Measurements from ENCODE around the gene SZT2.
"Not testable (repeated sequence)": the region's sequence is repeated elsewhere in the genome, so short reads cannot be mapped to it uniquely, and the experiment has no call there.

Gene SZT2

DNA sequence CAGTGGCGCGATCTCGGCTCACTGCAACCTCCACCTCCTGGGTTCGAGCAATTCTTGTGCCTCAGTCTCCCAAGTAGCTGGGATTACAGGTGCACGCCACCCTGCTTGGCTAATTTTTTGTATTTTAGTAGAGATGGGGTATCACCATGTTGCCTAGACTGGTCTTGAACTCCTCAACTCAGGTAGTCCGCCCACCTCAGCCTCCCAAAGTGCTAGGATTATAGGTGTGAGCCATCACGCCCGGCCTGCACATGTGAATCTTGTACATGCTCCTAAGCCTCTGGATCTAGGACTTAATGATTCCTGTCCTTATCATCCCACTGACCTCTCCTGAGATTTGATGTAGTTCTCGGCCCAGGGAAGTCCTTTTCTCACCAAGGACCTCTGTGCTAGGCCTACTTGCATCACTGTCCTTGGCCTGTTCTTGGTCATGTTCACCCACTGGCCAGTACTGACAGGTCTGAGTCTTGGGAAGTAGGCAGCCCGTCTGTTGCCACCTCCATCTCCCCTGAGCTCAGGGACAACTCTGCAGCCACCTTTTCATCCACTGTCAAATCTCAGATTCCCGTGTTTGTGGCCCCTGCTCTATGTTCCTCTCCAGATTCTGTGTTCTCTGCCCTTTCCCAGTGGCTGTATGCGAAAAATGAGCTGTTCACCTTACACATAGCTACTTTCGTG, 54.6 kb downstream of the SZT2 start:
- no peak for DNase-seq

DNA sequence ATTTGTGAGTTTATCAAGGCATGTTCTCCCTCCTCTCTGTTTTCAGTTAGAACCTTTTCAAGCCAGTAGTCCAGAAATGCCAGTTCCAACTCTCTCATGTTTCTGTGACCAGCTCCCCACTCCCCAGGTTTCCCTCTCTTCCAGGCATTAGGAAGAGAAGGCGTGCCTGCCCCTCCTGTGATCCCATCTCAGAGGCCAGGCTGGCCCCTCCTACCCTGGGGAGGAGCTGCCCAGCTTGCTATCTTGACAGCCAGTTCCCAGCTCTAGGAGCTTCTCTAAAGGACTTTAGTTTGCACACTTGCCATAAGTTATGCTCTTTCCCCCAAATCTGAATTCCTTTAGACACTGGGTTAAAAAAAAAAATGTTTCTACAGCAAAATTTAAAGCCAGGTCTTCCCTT, 55.1 kb downstream of the SZT2 start:
- no peak for DNase-seq

DNA sequence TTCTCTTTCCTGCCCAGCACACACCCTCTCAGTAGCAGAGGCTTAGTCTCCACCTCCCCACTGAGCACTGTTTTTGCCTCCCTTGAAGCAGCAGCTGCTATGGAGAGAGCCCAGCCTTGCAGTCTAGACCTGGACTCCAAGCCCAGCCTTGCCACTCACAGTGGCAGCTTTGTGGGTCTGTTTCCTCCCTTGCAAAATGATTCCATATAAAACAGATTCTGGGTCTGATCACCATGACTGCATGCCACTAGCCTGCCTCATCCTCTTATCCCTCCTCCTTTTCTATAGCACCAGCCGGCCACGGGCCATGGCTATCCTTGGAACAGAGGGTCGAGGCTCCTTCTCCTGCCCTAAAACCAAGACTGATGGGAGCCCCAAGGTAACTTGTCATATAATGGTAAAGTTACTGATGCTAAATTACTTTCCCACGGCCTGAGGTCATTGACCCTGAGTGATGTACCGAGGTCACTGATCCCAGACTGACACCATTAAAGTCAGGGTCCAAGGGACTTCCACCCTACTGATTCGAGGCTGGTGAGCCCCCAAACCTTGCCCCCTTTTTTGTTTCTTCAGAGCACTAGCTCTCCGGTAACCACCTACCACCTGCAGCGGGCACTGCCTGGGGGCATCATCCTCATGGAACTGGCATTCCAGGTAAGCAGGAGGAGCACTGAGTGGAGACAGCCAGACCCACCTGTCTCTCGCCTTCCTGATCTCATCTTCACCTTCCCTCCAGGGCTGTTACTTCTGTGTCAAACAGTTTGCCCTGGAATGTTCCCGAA, 56.1 kb downstream of the SZT2 start:
- DNase-seq: no peak

DNA sequence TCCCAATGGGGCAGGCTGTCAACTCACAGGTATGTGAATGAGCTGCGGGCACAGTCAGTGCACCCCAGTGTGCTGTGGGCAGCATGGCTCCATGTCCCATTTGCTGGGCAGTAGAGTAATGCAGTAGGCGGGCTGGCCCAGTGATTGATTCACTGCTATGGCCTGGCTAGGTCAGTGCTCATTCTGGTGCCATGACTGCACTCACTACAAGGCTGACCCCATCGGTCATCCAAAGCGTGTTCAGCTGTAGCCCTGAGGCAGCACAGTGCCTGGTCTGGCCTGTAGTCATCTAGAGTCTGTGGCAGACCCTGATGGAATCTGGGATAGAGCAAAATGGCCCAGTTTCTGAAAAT, 56.7 kb downstream of the SZT2 start:
- DNase-seq: no peak

DNA sequence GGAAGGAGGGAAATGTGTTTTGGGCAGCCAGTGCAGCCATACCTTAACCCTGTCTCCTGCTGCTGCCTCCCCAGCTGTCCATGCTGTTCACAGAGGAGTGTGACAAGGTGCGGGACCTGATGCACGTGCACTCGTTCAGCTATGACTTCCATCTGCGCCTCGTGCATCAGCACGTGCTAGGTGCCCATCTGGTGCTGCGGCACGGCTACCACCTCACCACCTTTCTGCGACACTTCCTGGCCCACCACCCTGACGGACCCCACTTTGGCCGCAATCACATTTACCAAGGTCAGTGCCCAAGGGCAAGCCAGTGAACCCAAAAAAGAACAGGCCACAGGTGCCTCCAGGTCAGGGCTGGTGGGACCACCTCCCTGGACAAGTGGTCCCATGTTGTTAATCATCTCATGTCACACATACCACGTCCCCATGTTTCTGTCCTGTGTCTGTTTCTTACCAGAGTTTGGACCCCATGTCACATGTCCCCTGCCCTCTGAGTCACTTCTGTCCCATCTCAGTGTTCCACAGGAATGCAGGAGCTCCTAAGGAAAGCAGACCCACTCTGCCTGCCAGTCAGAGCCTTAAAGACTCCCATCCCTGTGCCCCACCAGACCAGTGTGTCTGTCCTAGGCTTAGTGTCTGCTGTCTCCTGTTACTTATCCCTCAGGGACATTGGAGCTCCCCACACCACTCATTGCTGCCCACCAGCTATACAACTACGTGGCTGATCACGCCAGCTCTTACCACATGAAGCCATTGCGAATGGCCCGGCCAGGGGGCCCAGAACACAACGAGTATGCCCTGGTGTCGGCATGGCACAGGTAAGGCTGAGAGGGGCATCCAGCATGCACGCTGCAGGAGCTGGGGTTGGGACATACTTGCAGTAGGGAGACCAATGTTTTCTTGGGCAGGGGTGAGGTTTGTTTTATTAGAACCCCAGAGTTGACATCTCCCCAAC, 57.5 kb downstream of the SZT2 start:
- DNase-seq: no peak

DNA sequence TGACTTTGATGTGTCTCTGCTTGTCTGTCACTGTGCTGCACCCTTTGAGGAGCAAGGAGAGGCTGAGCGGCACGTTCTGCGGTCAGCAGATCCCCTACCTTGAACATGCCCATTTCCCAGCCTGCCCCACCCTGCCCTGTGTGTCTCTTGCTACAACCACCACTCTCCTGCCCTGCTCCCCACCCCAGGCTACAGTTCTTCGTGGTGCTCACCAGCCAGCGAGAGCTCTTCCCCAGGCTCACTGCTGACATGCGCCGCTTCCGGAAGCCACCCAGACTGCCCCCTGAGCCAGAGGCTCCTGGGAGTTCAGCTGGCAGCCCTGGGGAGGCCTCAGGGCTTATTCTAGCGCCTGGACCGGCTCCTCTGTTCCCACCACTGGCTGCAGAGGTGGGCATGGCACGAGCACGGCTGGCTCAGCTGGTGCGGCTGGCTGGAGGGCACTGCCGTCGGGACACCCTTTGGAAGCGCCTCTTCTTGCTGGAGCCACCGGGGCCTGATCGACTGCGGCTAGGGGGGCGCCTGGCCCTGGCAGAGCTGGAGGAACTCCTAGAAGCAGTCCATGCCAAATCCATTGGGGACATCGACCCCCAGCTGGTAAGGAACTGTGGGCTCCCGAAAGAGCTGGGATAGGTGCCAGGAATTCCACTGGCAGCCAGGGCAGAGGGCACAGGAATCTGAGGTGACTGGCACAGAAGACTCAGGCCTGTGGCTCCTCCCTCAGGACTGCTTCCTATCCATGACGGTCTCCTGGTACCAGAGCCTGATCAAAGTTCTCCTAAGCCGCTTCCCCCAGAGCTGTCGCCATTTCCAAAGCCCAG, 58.4 kb downstream of the SZT2 start:
- DNase-seq: no peak

DNA sequence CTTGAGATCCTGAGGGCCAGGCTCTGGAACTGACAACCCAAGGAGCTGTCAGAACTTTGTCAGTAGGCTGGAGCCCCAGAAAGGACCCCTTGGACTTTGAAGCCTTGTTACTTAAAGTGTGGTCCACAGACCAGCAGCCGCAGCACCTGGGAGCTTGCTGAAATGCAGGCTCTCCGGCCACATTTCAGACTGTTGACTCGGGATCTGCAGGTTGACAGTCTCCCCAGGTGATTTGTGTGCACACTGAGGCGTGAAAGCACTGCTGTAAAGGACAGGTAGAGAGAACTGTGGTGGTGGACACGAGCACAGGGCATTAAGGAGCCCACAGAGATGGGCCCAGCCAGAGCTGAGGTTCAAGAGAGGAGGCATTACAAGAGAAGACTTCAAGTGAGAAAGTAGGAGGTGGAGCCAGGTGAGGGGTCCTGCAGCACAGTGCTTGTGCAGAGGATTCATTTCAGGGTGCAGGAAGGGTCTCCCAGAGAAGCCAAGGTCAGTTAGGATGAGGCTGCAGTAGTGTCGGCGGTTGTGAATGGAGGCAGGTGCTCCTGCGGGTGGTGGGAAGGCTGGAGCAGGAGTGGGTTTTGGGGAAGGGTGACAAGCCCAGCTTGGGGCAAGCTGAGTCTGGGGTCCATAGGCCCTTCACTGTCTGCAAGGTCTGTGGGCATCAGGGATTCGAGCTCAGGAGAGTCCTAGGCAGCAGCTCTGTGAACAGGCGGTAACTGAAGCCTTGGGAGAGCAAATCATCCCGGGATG, 59.4 kb downstream of the SZT2 start:
- DNase-seq: no peak

DNA sequence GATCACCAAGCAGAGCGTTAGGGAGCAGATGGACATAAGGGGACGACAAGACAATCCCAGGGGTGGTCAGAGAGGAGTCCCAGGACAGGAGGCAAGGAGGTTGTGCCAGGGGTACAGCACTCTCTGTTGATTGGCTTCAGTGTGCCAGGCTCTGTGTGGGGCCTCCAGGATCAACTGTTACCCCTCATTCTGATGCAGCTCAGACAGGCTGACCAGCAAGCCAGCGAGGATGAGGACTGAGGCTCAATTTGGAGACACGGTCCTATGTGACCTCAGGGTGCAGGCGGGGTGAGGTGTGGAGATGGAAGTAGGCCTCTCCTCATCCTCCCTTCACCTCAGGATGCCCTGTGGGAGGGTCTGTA, 60.0 kb downstream of the SZT2 start:
- DNase-seq: no peak

DNA sequence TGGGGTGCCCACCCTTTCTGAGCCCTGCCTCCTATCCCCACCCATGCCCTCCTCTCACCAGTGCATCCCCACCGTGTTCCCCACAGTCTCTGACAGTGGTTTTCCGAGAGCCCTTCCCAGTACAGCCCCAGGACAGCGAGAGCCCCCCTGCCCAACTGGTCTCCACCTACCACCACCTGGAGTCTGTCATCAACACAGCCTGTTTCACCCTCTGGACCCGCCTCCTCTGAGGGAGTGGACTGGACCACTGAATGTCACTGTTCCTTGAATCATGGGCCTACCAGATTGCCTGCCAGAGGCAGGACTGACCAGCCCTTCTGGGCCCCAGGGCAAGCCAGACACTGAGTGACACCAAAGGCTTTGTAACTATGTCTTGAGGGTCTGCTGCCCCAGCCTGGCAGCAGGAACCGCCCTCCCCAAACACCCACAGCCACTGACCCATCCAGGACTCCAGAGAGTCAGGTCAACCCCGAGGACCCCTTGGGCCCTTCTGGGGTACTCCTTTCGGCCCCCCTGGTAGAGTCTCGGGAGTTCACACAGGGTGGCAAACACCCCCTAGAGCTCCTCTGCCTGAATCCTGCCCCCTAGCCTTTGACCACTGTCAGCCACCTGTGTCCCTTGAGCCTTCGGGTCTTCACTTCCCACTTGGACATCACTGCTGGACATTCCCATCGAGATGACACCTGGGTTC, 60.7 kb downstream of the SZT2 start:
- DNase-seq: no peak

DNA sequence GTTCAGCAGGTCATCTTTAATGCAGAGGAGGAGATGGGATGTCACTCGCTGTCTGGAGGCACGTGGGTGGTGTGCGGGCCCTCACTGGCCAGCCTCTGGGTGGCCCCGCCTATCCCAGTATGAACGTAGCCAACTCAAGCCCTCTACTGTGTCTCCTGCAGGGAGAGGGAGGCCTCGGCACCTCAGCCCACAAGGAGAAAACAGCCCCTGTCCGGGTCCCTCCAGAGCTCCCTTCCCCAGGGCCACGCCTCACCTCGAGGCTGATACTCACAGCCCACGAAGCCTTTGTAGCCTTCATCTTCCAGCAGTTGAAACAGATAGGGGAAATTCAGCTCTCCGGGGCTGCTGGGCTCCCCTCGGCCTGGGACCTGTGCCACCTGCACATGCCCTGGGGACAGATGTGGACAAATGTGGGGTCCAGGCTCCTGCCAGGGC, 61.5 kb downstream of the SZT2 start:
- DNase-seq: no peak

DNA sequence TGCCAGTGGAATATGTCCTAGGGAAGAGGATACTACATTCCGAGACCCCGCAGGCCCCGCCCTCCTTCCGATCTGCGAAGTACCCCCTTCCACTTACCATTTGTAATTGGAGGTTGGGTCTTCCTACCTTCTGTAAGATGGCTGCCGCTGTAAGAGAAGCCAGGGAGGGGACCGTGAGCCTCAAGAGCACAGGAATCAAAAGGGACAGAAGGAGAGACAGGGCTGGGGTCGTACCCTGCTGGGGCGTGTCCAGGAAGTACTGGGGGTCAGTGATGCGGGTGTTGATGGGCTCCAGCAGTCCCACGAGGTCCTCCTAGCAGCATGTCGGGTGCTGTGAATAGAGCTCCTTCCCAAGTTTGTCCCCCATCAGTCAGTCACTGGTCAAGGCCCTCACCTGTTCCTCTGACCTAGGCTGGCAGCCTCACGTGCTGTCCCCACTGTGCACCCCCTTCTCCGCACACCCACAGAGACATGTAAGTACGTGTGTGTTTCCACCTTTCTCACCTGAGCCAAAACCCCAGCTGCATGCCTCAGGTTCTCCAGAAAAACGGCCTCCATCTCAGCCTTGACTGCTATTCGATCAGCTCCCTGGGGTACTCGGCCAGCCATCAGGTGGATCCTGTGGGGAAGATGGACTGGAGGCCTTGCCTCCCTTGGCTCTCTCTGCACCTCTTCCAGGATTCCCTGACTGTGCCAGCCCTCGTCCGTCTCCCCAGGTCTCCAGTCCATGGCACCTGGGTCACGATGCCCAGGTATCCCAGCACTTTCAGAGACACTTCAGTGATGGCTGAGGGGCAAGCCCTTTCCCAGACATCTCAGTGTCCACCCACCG, 62.2 kb downstream of the SZT2 start:
- DNase-seq: no peak

DNA sequence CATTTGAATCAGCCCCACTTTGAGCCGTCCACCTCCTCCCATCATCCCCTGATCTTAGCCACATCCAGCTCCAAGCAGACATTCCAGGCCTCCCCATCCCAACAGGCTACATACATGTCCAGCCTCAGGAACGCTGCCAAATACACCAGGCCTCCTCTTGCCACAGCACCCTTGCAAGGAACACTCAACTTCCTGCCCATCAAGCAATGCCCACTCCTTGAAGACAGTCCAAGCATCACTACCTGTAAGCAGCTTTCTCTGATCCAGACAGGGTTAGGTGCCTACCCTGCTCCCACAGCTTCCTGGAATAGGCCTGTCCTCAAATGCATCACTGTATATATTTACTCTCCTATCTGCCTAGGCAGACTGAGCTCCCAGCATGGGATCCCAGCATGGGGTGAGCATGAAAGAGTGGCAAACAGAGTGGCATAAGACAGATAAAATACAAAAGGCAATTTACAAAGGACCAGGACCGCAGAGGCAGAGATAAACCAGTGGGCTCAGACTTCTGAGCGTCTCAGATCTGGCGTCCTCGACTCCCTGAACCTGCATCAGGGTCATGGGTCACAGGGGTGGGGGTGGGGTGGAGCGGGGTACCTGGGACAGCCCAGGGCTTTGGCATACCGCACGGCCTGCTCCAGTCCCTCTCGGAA, 63.2 kb downstream of the SZT2 start:
- DNase-seq: peak in 1 of 2 experiments; percentile 6

DNA sequence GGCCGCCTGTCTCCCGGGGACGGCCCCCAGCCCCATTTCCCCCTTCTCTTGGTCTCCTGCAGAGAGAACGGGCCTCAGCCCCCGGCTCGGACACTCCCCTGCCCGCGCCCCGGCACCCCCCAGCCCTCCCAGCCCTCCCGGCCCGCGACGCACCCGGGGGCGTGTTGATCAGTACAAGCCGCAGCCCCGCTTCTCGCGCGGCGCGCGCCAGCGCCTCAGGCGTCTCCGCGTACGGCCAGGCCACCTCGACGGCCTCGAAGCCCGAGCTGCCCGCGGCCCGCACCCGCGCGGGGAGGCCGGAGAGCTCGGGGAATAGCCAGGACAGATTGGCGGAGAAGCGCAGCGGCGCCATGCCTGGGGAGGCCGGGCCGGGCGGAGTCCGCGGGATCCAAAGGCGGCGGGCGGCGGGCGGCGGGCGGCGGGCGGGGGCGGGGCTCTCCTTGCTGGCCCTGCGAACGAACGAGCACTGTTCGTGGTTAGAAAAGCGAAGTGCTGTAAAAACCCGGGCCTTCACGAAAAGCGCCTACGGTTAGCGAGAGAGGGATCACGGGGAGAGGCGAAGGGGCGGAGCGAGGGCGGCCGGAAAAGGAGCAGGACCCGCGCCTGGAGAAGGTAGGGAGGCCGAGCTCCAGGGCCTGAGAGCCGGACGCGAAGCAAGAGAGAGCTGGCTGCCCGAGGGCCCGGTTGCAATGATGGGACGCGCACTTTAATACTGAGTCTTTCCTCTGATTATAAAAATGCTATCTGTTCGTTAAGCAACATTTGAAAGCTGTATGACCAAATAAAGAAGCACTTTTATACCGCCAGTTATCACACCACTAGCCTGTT, 64.0 kb downstream of the SZT2 start, which contains the start of gene HYI:
HYI (minus strand) TSS at position 490 of the 828 bp plus-strand sequence; CDS start at position 352, 138 bp downstream.
- DNase-seq: peak; percentile 75 to 77

DNA sequence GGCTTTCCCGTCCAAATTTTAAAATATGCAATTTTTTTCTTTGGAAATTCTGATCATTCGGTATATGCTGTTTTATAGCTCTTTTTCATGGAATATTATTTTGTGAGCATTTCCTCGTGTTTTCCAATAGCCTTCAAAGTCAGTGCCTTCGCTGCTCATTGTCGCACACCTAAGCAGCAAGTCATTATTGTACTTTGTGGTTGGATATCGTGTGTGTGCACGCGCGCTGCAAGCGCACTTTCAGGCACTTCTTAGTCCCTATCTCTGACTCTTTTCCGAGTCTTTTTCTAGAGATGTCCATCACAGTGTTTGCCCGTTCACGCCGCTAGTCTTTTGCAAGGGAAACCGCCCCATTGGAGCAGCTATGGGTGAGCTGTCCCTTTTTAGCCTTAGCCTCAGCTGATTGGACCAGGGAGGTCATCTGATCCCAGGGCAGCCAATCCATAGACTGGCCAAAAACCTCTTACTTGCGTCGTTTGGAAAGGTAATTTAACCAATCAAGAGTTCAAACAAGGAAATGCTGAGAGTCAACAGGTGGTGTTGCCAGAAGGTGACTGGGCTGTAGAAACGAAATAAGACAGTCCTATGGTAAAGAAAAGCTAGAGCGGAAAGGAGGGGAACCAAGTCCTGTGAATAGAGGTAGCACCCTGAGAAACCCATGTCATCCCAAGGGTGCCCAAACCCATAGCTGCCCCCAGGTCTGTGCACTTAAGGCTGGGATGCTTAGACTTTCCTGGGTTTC, 64.7 kb downstream of the SZT2 start:
- peak; percentile 89 to 94 for DNase-seq

DNA sequence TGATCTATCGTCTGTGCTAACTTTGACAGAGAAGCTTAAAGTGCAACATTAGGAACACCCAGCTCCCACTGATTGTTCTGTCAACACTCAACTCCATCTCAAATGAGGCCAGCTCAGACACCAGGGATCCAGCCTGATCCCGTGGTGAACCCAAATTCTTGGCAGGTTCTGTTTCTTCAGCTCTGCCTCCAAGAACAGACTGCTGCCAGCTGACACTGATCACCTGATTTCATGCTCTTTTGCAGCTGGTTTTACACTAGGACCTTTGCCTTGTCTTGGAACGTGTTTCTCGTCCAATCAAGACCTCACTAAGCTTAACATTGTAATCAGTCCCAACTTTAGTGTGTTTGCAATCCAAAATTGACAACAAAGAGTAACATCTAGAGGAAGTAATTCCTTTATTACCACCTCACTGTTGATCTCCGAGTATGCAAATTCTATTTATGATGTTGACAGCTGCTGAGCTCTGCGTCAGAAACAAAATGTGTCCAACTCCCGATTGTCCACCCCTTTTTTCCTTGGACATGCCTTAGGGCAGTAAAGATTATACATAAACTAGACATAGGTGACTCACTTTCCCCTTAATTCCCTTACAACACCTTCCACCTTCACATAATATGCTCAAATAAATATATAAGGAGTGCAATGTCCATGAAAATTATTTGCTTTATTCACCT, 65.7 kb downstream of the SZT2 start:
- no peak for DNase-seq

DNA sequence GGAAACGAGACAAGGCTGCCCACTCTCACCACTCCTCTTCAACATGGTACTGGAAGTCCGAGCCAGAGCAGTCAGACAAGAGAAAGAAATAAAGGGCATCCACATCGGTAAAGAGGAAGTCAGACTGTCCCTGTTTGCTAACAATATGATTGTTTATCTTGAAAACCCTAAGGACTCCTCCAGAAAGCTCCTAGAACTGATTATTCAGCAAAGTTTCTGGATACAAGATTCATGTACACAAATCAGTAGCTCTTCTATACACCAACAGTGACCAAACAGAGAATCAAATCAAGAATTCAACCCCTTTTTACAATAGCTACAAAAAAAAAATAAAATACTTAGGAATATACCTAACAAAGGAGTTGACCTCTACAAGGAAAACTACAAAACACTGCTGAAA, 68.7 kb downstream of the SZT2 start:
- not testable (repeated sequence) for DNase-seq

DNA sequence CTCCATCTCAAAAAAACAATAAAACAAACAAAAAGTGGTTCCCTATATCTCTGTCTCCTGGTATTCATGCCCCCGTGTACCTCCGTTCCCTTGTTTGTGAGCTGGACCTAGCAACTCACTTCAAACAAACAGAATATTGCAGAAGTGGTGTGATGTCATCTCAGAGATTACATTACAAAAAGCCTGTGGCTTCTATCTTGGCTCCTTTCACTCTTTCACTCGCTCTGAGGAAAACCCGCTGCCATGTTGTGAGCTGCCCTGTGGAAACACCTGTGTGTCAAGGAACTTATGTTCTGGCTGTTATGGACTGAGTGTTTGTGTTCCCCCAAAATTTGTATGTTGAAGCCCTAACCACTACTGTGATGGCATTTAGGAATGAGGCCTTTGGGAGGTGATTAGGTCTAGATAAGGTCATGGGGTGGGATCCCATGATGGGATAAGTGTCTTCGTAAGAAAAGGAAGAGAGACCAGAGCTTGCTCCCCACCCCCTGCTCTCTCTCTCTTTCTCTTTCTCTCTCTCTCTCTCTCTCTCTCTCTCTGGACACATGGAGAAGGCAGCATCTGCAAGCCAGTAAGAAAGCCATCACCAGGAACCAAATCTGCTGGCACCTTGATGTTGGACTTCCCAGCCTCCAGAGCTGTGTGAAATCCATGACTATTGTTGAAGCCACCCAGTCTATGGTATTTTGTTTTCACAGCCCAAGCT, 71.4 kb downstream of the SZT2 start:
- DNase-seq: no peak
